ENCODE results near the gene ACTL8.

- TF ChIP-seq CTCF (optimal IDR thresholded peaks at IDR 0.05 in 1 of 3, IDR thresholded peaks at IDR 0.05 in 1 of 3, conservative IDR thresholded peaks at IDR 0.05 in 1 of 3; ENCODE audit: extremely low read depth in 1 of 3, insufficient read depth in 2 of 3, low read length in 3 of 3), result no peak
- TF ChIP-seq EZH2 (IDR thresholded peaks at IDR 0.05; ENCODE audit: low read length), result no peak
Observed at GRCh38 chr1:17802945-17803344, 47.8 kb downstream of the ACTL8 start.

Data from keratinocyte (primary cell).